Right lobe of liver (tissue), 6 donors: ENCODE data around the gene DNAH14. TPM values are rescaled to one million over a fixed set of nuclear protein-coding genes. Genes with fewer than 3 reads are reported as not detected.

Experiments
- ATAC-seq, 4 donors: fragments of 200-7000 bp; cut with Tn5 transposase; one replicate each; pipeline ENCODE4 v1.9.1; 2020; ENCODE audit warnings: mild to moderate bottlenecking in 4 of 4, moderate library complexity in 4 of 4
- DNase-seq, 3 donors: peaks; one replicate each; pipeline ENCODE4 v3.0.0-alpha.2; 2020
- H3K27ac ChIP-seq, 3 donors: fragments of 200-600 bp; one replicate each; pipeline ENCODE4 v1.8.0; 2022
- H3K27me3 ChIP-seq, 2 donors: fragments of 200-600 bp; one replicate each; pipeline ENCODE4 v1.8.0; 2022
- H3K36me3 ChIP-seq, 4 donors: fragments of 200-600 bp; sonication (generic) in 1 of 4; one replicate each; pipeline versions ENCODE4 v1.5.1 to v1.8.0; 2017 to 2022; ENCODE audit warnings: control low read depth in 1 of 4
- H3K4me1 ChIP-seq, 4 donors: fragments of 200-600 bp; sonication (generic) in 1 of 4; one replicate each; pipeline versions ENCODE4 v1.5.1 to v1.8.0; 2017 to 2022; ENCODE audit warnings: control low read depth in 1 of 4
- H3K4me3 ChIP-seq, 3 donors: fragments of 200-600 bp; one replicate each; pipeline ENCODE4 v1.8.0; 2022
- H3K9me3 ChIP-seq, 4 donors: fragments of 200-600 bp; sonication (generic) in 1 of 4; one replicate each; pipeline versions ENCODE4 v1.5.1 to v1.8.0; 2017 to 2022; ENCODE audit warnings: control low read depth in 1 of 4
- CTCF ChIP-seq, 4 donors: fragments of 200-600 bp in 3 of 4; fragments of 450-650 bp in 1 of 4; IDR thresholded peaks; one replicate each; pipeline versions ENCODE4 v1.5.1 to v1.8.0; 2016 to 2022; ENCODE audit warnings: antibody characterized with exemption in 4 of 4, mild to moderate bottlenecking in 2 of 4
- POLR2A ChIP-seq: fragments of 450-650 bp; IDR thresholded peaks from one replicate; pipeline ENCODE4 v1.6.1; 2017; ENCODE audit warnings: antibody characterized with exemption, mild to moderate bottlenecking
- WGBS: methylation state at CpG from one replicate; pipeline ENCODE4 v1.1.6; 2018; ENCODE audit warnings: low coverage, low lambda C conversion rate; ENCODE audit not compliant: insufficient coverage; ENCODE audit errors: missing lambda C conversion rate; 5-methylcytosine and 5-hydroxymethylcytosine counted together
- intact Hi-C, 2 donors: fragments of 100-400 bp; cut with DNase I; formaldehyde crosslinking; loops; one replicate each; pipeline versions ENCODE4 v1.11.2 to v1.14.1; 2022
- total RNA-seq, 6 experiments: library from RNA; depleted of rRNA in 2 of 6; stranded (reverse); fragments of >200 nt in 2 of 6; fragmentation: NEBNext Ultra II Directional in 3 of 6; extraction: Animal tissue kit (Norgen Biotek cat#: 25700) in 3 of 6; gene quantifications; one replicate each; pipeline versions ENCODE4 v1.1.0 to v1.2.4, GENCODE V29; 2016 to 2023
- donor health status: DM: no; HTN: yes; CAD: no.
- donor health status: DM: no; HTN: no; CAD: no.
- donor health status: DM: no; HTN: no; CAD: no.
- donor health status: DM: no; HTN: yes; CAD: no.
- donor health status: DM: no; HTN: yes; CAD: no.

The DNAH14 gene
- total RNA-seq, 6 experiments from 2014 or later = 8.0 to 17.1 (median 9.7) TPM

DNA sequence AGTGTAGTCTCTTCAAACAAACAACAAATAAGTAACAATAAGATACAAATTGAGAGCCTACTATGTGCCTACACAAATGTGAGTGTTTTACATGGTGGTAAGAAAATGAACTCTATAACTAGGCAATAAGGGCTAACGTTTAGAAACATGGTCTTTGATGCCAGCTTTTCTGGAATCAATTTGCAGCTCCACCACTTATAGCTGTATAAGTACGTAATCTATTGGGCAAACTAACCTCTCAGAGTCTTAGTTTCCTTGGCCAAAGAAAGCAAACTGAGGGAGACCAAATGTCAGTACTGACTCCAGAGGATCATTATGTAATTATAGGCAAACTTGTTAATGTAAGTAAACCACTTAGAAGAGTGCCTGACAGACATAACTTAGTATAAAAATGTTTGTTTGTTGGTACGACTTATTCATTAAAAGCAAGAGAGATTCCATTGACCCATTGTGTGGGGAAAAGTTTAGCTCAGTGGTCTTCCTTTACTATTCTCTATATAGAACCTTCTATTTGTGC lies 438.6 kb downstream of the DNAH14 start:
- H3K27ac ChIP-seq = no peak overlapping the region
- no peaks in the 10 kb centered on the region for H3K36me3 ChIP-seq
- H3K4me1 ChIP-seq = no peaks in the 10 kb centered on the region
- no peaks in the 10 kb centered on the region for H3K27me3 ChIP-seq
- intact Hi-C loops = no loop called here
- no peak for DNase-seq
- no peak overlapping the region for H3K4me3 ChIP-seq
- TF ChIP-seq POLR2A (no peak), CTCF (IDR thresholded peaks at IDR 0.05) (no peak)
- no peak for ATAC-seq
- no peaks in the 10 kb centered on the region for H3K9me3 ChIP-seq
- WGBS = 74% methylated on average over 3 of the region's 3 CpGs

- no peak for ATAC-seq
- Histone ChIP-seq H3K4me3 (no peak overlapping the region), H3K36me3 (no peaks in the 10 kb centered on the region), H3K4me1 (no peaks in the 10 kb centered on the region), H3K27ac (no peak overlapping the region), H3K9me3 (no peaks in the 10 kb centered on the region), H3K27me3 (no peaks in the 10 kb centered on the region)
- no peak for DNase-seq
- 81% methylated on average over 3 of the region's 3 CpGs for WGBS
- no peak for TF ChIP-seq POLR2A
- TF ChIP-seq CTCF (IDR thresholded peaks at IDR 0.05) = no peak
- intact Hi-C loops = no loop called here
Observed at GRCh38 chr1:225371366-225372010, 442.0 kb downstream of the DNAH14 start.

- ATAC-seq = no peak
- 88% methylated on average over 11 of the region's 21 CpGs for WGBS
- H3K36me3 ChIP-seq = no peaks in the 10 kb centered on the region
- no peaks in the 10 kb centered on the region for H3K4me1 ChIP-seq
- no peak overlapping the region for H3K4me3 ChIP-seq
- TF ChIP-seq POLR2A (no peak), CTCF (IDR thresholded peaks at IDR 0.05) (no peak)
- no peak overlapping the region for H3K27ac ChIP-seq
- no peaks in the 10 kb centered on the region for H3K9me3 ChIP-seq
- DNase-seq = no peak
- no peaks in the 10 kb centered on the region for H3K27me3 ChIP-seq
- intact Hi-C loops = no loop called here
Observed at GRCh38 chr1:225373155-225373554, 443.7 kb downstream of the DNAH14 start.

GRCh38 chr1:225374996-225375395 lies 445.5 kb downstream of the DNAH14 start:
- Histone ChIP-seq H3K36me3 (no peaks in the 10 kb centered on the region), H3K27me3 (no peaks in the 10 kb centered on the region), H3K4me3 (no peak overlapping the region), H3K9me3 (no peaks in the 10 kb centered on the region), H3K4me1 (peaks cover 0 to under 1% (median 0%) of the 10 kb centered on the region in 4 donors), H3K27ac (no peak overlapping the region)
- 93% methylated on average over 4 of the region's 4 CpGs for WGBS
- ATAC-seq (no peak), DNase-seq (no peak)
- intact Hi-C loops = no loop called here
- TF ChIP-seq CTCF (IDR thresholded peaks at IDR 0.05) = no peak
- no peak for TF ChIP-seq POLR2A
